Erythroblast (primary cell): ENCODE data around the gene QPCT.

Experiments
- GATA1 ChIP-seq: IDR thresholded peaks from 2 replicates; pipeline ENCODE4 v1.6.1; 2011; ENCODE audit warnings: low read depth, mild to moderate bottlenecking, control low read depth, low read length, moderate library complexity
- POLR2A ChIP-seq: IDR thresholded peaks from 2 replicates; pipeline ENCODE4 v1.6.1; 2011; ENCODE audit warnings: mild to moderate bottlenecking, low read length

DNA sequence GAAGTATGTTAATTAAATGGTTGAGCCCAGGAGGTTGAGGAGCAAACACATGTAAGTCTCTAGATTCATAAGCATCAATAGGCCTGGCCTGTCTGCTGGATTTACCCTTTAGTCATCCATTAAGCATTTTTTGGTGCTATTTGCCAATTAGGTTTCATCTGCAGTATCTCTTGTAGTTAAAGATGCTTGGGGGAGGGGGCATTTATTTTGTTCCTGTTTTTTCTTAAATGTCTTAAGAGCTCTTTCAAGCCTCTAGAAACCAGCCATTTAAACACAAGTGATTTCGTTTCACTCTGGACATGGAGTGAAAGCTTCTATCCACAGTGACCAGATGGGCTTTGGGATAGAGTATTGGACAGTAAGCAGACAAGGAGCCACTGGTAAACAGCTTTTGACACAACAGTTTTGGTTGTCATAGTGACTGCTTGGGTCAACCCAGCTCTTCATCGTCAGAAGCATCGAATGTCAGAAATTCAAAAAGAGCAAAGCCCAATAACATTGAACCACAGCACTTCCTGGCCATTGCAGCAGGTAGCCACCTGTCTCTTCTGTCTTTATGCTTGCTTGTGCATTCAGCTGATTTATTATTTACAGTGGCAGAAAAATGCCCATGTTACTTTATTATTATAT is 4.9 kb downstream of the QPCT start:
- TF ChIP-seq POLR2A (no peak), GATA1 (no peak)
